Measurements from ENCODE around the gene FAM13C.

The FAM13C gene

DNA sequence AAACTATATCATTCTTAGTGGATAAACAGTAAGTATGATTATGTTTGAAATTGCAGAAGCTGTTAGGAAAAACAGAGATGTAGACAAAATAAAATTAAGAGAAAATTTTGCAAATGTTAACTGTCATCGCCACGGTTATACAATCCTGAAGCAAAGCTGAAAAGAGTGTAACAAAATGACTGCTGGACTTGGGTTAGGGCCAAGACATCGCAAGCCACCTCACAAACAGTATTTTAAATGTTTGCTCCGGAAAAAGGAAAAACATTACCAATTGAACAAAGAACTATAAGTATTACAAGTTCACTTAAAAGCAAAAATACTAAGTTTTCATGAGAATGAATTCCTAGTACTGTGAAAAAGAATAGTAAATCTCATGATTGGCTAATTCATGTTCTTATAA is 60.0 kb downstream of the FAM13C start:
- no peaks in the 10 kb centered on the region for H3K4me1 ChIP-seq (ENCODE audit: insufficient read depth, low read length)
- H3K27me3 ChIP-seq (ENCODE audit: insufficient read depth, low read length), result no peaks in the 10 kb centered on the region
- H3K4me3 ChIP-seq (ENCODE audit: low read length), result no peak overlapping the region
- no peaks in the 10 kb centered on the region for H3K9me3 ChIP-seq (ENCODE audit: low read length)
- H2AFZ ChIP-seq (ENCODE audit: low read depth, low read length), result no peak overlapping the region
- H3K36me3 ChIP-seq (ENCODE audit: insufficient read depth, low read length), result no peaks in the 10 kb centered on the region

DNA sequence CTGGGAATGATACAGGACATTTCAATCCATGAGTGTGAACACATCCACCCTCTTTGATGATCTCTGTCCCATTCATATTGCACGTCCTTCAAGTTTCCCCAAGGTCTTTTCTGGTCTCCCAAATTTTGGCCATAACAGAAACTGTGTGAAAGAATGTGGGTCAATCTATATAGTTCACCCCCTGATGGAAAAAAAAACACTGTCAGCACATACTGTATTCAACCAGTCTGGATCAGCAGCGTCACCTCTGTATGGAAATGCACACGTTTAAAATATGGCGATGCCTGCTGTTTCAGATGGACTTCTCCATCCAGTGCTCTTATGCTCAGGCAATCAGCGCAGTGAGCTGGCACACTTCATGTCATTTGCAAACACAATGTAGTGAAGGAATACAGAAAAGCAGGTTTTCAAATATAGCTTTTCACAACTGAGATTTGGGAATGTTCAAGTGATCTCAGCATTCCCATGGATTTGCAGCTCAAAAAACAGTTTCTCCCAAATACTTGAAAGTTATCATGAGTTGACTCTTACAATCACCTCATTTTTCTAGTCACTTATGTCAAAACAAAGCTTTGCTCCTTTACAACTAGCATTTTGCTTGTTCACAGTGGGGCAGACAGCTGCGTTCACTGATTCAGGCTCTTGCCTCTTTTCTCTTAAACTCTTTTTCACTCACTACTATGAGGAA is 61.1 kb downstream of the FAM13C start:
- Histone ChIP-seq H2AFZ (ENCODE audit: low read depth, low read length) (no peak overlapping the region), H3K9me3 (ENCODE audit: low read length) (no peaks in the 10 kb centered on the region), H3K4me3 (ENCODE audit: low read length) (no peak overlapping the region), H3K4me1 (ENCODE audit: insufficient read depth, low read length) (peaks cover under 1% of the 10 kb centered on the region), H3K27me3 (ENCODE audit: insufficient read depth, low read length) (no peaks in the 10 kb centered on the region), H3K36me3 (ENCODE audit: insufficient read depth, low read length) (no peaks in the 10 kb centered on the region)

DNA sequence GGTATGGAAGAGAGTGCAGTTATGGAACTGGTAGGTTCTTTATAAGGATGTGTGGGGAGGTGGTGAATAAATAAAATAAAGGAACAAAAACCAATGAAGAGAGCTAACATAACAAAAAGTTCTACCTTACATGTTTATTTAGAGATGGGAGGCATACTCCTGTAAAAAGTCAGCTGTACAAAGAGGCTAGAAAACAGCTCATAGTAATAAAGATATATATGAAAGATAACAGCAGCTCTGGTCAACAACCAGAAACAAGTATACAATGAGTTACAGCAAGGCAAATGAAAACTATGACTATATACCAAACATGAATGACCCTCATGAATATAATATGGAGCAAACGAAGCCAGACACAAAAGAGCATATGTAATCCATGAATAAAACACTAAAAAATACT is 62.0 kb downstream of the FAM13C start:
- Histone ChIP-seq H2AFZ (ENCODE audit: low read depth, low read length) (no peak overlapping the region), H3K27me3 (ENCODE audit: insufficient read depth, low read length) (no peaks in the 10 kb centered on the region), H3K9me3 (ENCODE audit: low read length) (no peaks in the 10 kb centered on the region), H3K36me3 (ENCODE audit: insufficient read depth, low read length) (no peaks in the 10 kb centered on the region), H3K4me1 (ENCODE audit: insufficient read depth, low read length) (peaks cover 5% of the 10 kb centered on the region), H3K4me3 (ENCODE audit: low read length) (no peak overlapping the region)

DNA sequence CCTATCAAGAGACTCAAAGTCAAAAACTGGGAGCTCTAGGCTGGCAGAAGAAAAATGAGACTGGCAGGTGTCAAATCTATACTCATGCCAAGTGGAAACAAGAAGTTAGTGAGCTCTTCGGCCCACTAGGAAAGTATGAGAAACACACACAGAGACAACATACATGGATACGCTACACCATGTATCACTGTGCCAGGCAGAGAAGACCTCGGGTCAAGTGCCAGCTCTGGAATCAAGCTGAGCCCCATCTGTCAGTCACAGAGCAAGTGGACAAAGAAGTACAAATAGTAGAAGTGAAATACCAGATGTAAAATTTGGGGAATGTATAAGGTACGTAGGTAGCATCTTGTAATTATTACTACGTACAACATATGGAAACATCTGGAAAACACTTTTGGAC is 62.4 kb downstream of the FAM13C start:
- no peaks in the 10 kb centered on the region for H3K36me3 ChIP-seq (ENCODE audit: insufficient read depth, low read length)
- no peak overlapping the region for H3K4me3 ChIP-seq (ENCODE audit: low read length)
- H3K9me3 ChIP-seq (ENCODE audit: low read length), result no peaks in the 10 kb centered on the region
- no peaks in the 10 kb centered on the region for H3K27me3 ChIP-seq (ENCODE audit: insufficient read depth, low read length)
- H2AFZ ChIP-seq (ENCODE audit: low read depth, low read length), result no peak overlapping the region
- peaks cover 5% of the 10 kb centered on the region for H3K4me1 ChIP-seq (ENCODE audit: insufficient read depth, low read length)

DNA sequence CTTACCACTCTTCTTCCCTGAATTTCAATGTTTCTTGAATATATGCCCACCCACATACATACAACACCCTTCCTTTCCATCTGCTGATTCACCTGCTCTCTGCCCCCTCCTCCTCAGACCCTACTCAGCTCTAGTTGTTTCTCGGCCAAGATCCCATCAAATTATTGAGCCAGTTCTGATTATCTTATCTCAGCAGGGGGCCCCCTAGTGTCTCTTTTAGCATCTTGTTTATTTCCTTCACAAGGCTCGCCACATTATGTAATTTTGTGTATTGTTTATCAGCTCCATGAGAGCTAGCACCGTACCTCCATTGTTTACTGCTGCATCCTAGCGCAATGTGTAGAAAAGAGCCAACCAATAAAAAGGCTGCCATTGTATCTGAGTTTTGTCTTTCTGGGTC is 71.9 kb downstream of the FAM13C start:
- H3K36me3 ChIP-seq (ENCODE audit: insufficient read depth, low read length), result no peaks in the 10 kb centered on the region
- no peak overlapping the region for H2AFZ ChIP-seq (ENCODE audit: low read depth, low read length)
- H3K4me1 ChIP-seq (ENCODE audit: insufficient read depth, low read length), result no peaks in the 10 kb centered on the region
- no peak overlapping the region for H3K4me3 ChIP-seq (ENCODE audit: low read length)
- no peaks in the 10 kb centered on the region for H3K9me3 ChIP-seq (ENCODE audit: low read length)
- H3K27me3 ChIP-seq (ENCODE audit: insufficient read depth, low read length), result no peaks in the 10 kb centered on the region

DNA sequence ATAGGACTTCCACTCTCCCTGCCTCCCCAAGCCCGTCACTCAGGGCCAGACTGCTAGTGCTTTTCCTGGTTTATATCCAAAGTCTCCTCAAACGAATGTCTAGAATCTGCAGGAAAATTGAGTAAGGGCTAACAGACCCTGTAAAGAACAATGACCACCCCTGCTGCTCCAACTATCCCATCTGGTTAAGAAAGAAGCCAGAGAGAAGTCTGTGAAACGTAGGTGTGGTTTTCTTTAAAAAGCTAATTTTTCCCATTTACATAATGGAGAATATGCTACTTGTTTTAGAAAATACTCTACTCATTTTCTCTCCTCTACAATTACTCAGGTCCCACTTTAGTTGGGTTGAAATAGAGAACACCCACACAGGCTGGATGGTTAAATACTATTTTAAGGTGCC is 72.5 kb downstream of the FAM13C start:
- Histone ChIP-seq H2AFZ (ENCODE audit: low read depth, low read length) (no peak overlapping the region), H3K9me3 (ENCODE audit: low read length) (no peaks in the 10 kb centered on the region), H3K27me3 (ENCODE audit: insufficient read depth, low read length) (no peaks in the 10 kb centered on the region), H3K4me1 (ENCODE audit: insufficient read depth, low read length) (no peaks in the 10 kb centered on the region), H3K4me3 (ENCODE audit: low read length) (no peak overlapping the region), H3K36me3 (ENCODE audit: insufficient read depth, low read length) (no peaks in the 10 kb centered on the region)

DNA sequence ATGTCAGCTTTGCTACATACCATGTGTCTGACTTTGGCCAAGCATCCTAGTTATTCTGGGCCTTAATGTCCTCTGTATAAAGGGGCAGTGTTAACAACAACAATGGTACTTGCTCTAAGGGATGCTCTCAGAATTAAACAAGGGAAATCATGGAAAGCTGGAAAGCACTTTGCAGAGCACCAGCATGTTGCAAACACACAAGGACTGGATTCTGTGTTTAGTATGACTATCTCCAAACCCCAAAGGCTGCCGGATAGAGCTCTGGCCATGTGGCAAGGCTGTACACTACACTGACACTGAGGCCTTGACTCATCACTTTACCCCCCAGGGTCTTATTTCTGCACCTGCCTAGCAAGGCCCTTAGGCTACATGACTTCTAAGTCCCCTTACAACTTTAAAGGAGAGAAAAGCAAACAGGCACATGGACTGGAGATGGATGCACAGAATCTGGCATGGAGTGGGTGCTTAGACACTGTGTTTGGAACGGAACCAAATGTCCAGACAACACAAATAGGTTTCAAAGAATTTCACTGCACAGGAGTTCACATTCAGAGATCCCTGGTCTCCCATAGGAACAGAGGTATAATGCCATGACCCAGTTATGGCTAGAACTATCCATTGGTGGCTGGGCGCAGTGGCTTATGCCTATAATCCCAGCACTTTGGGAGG is 74.6 kb downstream of the FAM13C start:
- Histone ChIP-seq H3K36me3 (ENCODE audit: insufficient read depth, low read length) (no peaks in the 10 kb centered on the region), H3K9me3 (ENCODE audit: low read length) (no peaks in the 10 kb centered on the region), H2AFZ (ENCODE audit: low read depth, low read length) (no peak overlapping the region), H3K4me1 (ENCODE audit: insufficient read depth, low read length) (peaks cover 4% of the 10 kb centered on the region), H3K4me3 (ENCODE audit: low read length) (no peak overlapping the region), H3K27me3 (ENCODE audit: insufficient read depth, low read length) (no peaks in the 10 kb centered on the region)

DNA sequence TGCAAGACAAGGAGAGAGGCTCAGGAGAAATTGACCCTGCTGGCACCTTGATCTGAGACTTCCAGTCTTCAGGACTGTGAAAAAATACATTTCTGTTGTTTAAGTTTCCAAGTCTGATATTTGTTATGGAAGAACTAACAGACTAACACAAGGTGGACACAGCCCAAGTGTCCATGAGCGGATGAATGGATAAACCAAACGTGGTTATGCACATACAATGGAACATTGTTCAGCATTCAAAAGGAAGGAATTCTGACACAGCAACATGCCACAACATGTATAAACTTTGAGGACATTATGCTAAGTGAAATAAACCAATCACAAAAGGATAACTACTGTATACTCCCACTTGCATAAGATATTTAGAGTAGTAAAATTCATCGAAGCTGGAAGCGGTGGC is 76.5 kb downstream of the FAM13C start:
- H3K36me3 ChIP-seq (ENCODE audit: insufficient read depth, low read length), result no peaks in the 10 kb centered on the region
- H3K9me3 ChIP-seq (ENCODE audit: low read length), result no peaks in the 10 kb centered on the region
- H3K27me3 ChIP-seq (ENCODE audit: insufficient read depth, low read length), result no peaks in the 10 kb centered on the region
- H3K4me3 ChIP-seq (ENCODE audit: low read length), result no peak overlapping the region
- H3K4me1 ChIP-seq (ENCODE audit: insufficient read depth, low read length), result peaks cover 4% of the 10 kb centered on the region
- no peak overlapping the region for H2AFZ ChIP-seq (ENCODE audit: low read depth, low read length)

DNA sequence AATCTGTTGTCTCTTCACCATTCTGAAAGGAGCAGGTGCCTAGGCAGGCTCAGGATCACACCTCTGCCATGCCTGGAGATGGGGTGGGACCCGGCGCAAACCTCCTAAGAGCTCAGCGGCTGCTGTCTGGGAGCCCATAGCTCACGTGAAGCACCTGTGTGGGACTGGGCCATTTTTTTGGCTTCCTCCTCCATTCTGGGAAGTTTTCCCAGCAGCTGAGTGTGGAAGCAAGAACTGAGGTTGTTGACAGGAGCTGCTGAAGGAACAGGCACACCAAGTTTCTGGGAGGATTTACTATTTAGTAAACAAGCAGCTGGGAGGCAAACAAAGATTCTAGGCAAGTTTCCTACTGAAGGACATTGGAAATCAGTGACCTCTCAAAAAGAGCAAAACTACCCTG is 77.3 kb downstream of the FAM13C start:
- Histone ChIP-seq H3K4me1 (ENCODE audit: insufficient read depth, low read length) (peaks cover 4% of the 10 kb centered on the region), H3K27me3 (ENCODE audit: insufficient read depth, low read length) (no peaks in the 10 kb centered on the region), H3K4me3 (ENCODE audit: low read length) (no peak overlapping the region), H3K9me3 (ENCODE audit: low read length) (no peaks in the 10 kb centered on the region), H3K36me3 (ENCODE audit: insufficient read depth, low read length) (no peaks in the 10 kb centered on the region), H2AFZ (ENCODE audit: low read depth, low read length) (no peak overlapping the region)

DNA sequence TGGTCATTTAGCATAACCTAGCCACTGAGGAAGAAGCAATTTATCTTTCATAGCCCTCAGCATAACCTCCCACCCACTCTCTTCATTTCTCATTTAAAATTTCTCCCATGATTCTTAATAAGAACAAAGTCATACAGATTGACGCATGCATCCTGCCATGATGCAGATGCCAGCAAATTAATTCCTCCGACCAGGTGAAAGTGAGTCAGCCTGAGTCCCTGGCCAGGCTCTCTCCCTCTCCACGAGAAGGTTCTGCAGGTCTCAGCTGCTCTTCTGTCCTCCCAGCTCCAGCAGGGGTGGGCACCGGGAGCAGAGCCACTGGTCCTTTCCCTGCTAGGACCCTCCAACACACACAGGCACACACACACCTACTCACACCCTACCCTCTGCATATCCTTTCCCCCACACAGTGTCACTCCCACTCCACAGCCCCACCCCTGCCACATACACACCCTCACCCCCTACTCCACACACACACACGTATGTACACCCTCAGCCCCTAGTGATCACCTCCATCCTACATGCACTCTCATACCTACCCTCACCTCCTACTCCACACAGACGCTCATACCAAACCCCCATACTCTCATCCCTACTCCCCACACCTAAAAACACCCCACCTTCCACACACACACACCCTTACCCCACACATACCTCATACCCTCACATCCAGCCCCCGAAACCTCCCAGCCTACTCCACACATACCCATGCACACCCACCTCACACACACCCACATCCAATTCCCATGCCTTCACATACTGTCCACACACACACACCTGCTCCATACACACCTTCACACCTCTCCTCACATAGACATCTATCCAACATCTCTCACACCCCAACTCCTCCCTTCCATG is 78.0 kb downstream of the FAM13C start:
- Histone ChIP-seq H3K9me3 (ENCODE audit: low read length) (no peaks in the 10 kb centered on the region), H3K27me3 (ENCODE audit: insufficient read depth, low read length) (no peaks in the 10 kb centered on the region), H3K4me1 (ENCODE audit: insufficient read depth, low read length) (peaks cover 4% of the 10 kb centered on the region), H3K36me3 (ENCODE audit: insufficient read depth, low read length) (no peaks in the 10 kb centered on the region), H2AFZ (ENCODE audit: low read depth, low read length) (no peak overlapping the region), H3K4me3 (ENCODE audit: low read length) (no peak overlapping the region)

DNA sequence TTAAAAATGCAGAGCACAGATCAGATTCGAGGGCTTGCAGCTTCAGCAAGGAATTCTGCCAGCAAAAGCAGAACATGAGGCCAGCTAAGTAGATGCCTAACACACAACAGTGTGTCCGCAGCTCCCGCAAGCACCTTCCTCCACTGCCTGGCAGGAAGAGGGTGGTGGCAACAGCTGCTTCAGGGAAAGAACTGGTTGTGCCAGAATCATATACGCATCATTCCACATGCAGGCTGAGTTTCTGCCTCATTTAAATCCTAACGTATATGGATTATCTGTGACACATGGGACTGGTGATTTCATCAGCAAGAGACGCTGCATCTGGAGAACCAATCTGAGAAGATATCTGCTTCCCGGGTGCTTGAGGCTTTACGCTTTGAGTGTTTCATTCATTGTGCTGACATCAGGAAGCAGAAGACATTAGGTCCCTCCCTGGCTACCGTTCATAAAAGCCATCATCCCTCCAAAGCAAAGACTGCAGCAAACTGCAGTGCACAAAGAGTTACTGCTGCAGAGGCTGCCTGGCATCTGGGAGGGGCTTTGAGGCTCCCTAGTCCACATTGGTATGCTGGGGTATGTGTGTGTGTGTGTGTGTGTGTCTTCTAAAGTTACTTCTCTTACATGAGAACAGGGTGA is 78.8 kb downstream of the FAM13C start:
- Histone ChIP-seq H3K27me3 (ENCODE audit: insufficient read depth, low read length) (no peaks in the 10 kb centered on the region), H3K36me3 (ENCODE audit: insufficient read depth, low read length) (no peaks in the 10 kb centered on the region), H3K4me3 (ENCODE audit: low read length) (no peak overlapping the region), H3K9me3 (ENCODE audit: low read length) (no peaks in the 10 kb centered on the region), H3K4me1 (ENCODE audit: insufficient read depth, low read length) (peaks cover 4% of the 10 kb centered on the region), H2AFZ (ENCODE audit: low read depth, low read length) (no peak overlapping the region)

DNA sequence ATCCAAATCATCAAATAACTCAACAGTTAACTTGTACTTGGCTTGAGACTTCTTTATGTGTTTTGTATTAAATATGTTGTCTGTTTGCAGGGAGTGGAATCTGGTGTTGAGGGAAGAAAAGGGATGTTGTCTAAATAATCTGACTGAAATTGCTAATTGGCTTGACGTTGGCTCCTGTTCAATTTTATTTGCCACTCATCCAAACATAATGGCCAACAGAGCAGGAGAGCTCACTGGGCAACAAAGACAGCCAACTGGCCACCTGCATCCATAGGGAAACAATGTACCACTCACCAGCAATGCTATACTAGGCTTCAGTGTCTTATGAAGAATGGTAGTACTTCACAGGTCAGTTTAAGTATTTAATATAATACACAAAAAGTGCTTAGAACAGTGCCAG is 80.5 kb downstream of the FAM13C start:
- H3K9me3 ChIP-seq (ENCODE audit: low read length), result no peaks in the 10 kb centered on the region
- peaks cover 4% of the 10 kb centered on the region for H3K4me1 ChIP-seq (ENCODE audit: insufficient read depth, low read length)
- no peak overlapping the region for H3K4me3 ChIP-seq (ENCODE audit: low read length)
- H2AFZ ChIP-seq (ENCODE audit: low read depth, low read length), result no peak overlapping the region
- no peaks in the 10 kb centered on the region for H3K36me3 ChIP-seq (ENCODE audit: insufficient read depth, low read length)
- no peaks in the 10 kb centered on the region for H3K27me3 ChIP-seq (ENCODE audit: insufficient read depth, low read length)

DNA sequence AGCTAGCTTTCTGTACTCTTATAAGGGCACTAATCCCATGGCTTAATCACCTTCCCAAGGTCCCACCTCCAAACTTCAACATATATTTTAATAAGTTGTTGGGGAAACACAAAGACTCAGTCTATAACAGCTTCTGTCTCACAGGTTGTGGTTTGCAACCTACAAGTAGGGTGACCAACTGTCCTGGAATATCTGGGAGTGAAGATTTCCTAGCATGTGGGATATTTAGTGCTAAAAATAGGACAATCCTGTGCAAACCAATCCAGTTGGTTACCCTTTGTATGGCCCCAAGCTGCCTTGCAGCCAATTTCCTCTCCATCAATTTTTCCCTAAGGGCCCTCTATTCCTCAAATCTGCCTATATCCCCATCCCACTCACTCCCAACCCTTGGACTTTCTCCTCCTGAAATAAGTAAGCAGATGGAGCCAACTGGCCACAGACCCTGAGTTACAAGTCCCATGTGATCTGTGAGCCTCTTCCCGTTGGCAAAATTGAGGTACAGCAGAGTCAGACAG is 82.3 kb downstream of the FAM13C start:
- Histone ChIP-seq H3K27me3 (ENCODE audit: insufficient read depth, low read length) (no peaks in the 10 kb centered on the region), H3K4me1 (ENCODE audit: insufficient read depth, low read length) (peaks cover 4% of the 10 kb centered on the region), H2AFZ (ENCODE audit: low read depth, low read length) (no peak overlapping the region)

More for the DNA sequence above, 82.3 kb downstream of the FAM13C start:
- Histone ChIP-seq H3K36me3 (ENCODE audit: insufficient read depth, low read length) (no peaks in the 10 kb centered on the region), H3K4me3 (ENCODE audit: low read length) (no peak overlapping the region), H3K9me3 (ENCODE audit: low read length) (no peaks in the 10 kb centered on the region)
